Myocyte (in vitro differentiated cells): ENCODE results near the gene NLRP7. TPM values are rescaled to one million over a fixed set of nuclear protein-coding genes. Genes with fewer than 3 reads are reported as not detected.
"Not testable (repeated sequence)": the region's sequence is repeated elsewhere in the genome, so short reads cannot be mapped to it uniquely, and the experiment has no call there.

ENCODE experiments used
- DNase-seq: peaks from one replicate; pipeline ENCODE4 v3.0.0-alpha.2; 2012; ENCODE audit warnings: low read depth
- polyA plus RNA-seq: library from polyadenylated mRNA; unstranded; fragments of >200 nt; gene quantifications from one replicate; pipeline ENCODE4 v1.2.1, GENCODE V29; 2012; ENCODE audit warnings: missing spikeins
- total RNA-seq: library from RNA; depleted of rRNA; stranded (reverse); fragments of >200 nt; gene quantifications from 2 replicates; pipeline ENCODE4 v1.2.3, GENCODE V29; 2014

Gene NLRP7
- total RNA-seq: not detected in 2 replicates
- polyA plus RNA-seq: not detected

DNA sequence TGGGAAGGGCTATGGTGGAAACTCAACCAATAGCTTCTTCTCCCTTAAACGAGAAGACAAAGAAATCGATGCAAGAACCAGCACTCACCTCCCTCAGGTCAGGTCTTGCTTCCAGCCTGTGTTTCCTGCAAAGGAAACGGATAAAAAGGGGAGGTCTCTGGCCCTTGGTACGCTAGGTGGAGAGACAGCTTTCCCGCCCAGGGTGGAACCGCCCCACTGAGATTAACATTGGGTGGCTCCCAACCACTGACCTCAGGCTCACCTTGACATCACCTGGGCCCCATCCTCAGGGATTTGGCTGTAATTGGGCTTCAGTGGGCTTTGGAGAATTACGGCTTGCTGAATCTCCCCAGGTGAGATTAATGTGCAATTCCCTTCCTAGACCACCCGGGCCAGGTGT lies at the start of gene NLRP7:
NLRP7 (minus strand) TSS at position 150 of the 400 bp plus-strand sequence.
- no peak for DNase-seq

DNA sequence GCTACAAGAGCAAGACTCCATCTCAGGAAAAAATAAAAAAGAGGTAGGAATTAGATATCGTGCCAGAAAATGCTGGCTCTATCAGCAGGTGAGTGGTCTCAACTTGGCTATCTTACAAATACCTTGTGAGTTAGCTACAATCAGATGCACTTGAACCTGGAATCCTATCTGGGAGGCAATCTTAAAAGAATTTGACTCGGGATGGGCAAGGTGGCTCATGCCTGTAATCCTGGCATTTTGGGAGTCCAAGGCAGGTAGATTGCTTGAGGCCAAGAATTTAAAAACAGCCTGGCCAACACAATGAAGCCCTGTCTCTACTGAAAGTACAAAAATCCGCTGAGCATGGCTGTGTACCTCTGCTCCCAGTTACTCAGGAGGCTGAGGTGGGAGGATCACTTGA lies 48.2 kb upstream of the NLRP7 start:
- no peak for DNase-seq

DNA sequence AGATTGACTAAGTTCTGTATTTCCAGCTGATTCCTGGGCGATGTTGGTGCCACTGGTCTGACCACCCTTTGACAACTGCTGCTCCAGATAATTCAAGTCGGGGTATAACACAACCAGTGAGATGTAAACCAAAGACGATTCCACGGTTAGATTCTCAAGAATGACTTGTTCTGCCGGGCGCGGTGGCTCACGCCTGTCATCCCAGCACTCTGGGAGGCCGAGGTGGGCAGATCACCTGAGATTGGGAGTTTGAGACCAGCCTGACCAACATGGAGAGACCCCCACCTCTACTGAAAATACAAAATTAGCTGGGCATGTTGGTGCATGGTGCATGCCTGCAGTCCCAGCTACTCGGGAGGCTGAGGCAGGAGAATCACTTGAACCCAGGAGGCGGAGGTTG lies 42.2 kb upstream of the NLRP7 start:
- not testable (repeated sequence) for DNase-seq

DNA sequence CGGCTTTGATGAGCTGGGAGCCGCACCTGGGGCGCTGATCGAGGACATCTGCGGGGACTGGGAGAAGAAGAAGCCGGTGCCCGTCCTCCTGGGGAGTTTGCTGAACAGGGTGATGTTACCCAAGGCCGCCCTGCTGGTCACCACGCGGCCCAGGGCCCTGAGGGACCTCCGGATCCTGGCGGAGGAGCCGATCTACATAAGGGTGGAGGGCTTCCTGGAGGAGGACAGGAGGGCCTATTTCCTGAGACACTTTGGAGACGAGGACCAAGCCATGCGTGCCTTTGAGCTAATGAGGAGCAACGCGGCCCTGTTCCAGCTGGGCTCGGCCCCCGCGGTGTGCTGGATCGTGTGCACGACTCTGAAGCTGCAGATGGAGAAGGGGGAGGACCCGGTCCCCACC lies 35.2 kb upstream of the NLRP7 start:
- not testable (repeated sequence) for DNase-seq

DNA sequence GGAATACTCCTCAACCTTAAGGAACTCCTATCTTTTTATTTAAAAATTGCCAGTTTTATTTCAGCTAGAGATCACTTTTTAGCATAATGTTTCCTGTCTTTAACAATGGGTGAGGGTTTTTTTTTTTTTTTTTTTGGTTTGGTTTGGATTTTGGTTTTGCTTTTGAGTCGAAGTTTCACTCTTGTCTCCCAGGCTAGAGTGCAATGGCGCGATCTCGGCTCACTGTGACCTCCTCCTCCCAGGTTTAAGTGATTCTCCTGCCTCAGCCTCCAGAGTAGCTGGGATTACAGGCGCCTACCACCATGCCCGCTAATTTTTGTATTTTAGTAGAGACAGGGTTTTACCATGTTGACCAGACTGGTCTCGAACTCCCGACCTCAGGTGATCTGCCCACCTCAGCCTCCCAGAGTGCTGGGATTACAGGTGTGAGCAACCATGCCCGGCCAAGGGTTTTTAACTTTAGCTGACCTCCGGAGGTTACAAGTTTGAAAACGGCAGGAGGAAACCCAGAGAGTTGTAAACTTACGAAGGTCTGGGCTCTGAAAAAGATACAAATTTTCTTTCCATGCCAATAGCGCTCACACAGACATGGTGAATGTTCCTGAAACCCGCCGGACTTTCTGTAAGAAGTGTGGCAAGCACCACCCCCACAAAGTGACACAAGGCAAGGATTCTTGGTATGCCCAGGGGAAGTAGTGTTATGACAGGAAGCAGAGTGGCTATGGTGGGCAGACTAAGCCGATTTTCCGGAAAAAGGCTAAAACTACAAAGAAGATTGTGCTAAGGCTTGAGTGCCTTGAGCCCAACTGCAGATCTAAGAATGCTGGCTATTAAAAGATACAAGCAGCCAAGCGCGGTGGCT lies 26.1 kb upstream of the NLRP7 start:
- DNase-seq: not testable (repeated sequence)

DNA sequence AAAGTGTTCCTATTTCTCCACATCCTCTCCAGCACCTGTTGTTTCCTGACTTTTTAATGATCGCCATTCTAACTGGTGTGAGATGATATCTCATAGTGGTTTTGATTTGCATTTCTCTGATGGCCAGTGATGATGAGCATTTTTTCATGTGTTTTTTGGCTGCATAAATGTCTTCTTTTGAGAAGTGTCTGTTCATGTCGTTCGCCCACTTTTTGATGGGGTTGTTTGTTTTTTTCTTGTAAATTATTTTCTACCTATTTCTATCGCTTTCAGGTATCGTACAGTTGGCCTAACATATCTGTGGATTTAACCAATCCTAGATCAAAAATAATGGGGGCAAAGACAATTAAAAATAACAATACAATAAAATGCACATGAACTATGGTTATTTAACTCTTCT lies 24.1 kb upstream of the NLRP7 start:
- not testable (repeated sequence) for DNase-seq

DNA sequence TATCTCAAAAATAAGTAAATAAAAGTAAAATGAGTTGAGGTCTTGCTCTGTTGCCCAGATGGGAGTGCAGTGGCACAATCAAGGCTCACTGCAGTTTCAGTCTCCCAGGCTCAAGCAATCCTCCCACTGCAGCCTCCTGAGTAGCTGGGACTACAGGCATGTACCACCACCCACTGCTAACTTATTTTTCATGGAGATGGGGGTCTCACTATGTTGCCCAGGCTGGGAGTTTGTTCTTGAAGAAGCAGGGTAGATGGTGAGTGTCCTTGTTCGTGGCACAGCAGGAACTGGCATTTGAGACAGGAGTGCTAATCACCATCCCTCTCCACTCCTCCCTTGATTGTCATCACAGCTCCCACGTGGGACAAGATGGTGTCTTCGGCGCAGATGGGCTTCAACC lies 22.3 kb upstream of the NLRP7 start:
- no peak for DNase-seq

DNA sequence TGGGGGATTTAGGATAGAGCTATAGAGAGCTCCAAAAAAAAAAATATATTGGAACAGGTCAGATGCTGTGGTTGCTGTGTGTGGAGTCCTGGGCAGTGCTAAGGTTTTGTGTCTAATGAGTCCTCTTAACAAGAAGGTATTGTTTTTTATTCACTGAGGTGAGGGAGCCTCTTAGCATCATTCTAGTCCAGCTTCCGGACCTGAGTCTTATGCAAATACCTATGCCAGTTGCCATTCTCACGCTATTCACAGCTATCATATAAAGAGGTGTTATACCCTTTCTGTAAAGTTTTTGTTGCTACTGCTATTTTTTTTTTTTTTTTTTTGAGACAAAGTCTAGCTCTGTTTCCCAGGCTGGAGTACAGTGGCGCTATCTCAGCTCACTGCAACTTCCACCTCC lies 20.3 kb upstream of the NLRP7 start:
- no peak for DNase-seq

DNA sequence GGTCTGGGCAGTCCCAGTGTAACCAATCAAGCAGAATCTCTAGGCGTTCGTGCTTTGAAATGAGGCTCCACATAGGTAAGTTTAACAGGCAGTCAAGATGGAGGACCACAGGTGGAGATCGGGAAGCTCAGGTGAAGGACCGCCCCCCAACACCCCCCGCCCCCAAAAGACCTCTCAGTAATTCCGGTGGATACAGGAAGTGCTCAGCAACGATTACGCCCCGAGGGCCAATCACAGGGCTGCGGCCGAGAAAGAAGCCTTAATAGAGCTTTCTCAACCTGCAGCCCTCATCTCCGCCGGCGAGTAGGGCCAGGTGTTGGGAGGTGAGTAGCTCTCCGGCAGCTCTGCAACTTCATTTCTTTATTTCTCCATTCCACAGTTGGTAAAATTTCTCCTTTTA lies 17.7 kb upstream of the NLRP7 start:
- DNase-seq: not testable (repeated sequence)

DNA sequence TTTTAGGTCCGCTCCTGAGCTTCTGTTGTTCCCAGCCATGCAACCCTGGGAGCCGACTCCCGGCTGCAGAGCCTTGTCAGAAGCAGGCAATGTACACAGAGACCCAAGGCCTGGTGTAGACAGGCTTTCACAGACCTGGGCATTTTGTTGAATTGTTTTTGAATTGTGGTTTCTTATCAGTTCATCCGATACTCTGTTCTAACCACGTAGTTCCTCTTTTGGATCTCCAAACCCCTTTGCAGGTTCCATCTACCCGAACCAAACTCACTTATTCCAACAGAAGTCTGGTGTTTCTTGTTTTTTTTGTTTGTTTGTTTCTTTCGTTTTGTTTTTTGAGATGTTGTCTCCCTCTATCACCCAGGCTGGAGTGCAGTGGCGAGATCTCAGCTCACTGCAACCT lies 12.5 kb upstream of the NLRP7 start:
- DNase-seq: no peak

DNA sequence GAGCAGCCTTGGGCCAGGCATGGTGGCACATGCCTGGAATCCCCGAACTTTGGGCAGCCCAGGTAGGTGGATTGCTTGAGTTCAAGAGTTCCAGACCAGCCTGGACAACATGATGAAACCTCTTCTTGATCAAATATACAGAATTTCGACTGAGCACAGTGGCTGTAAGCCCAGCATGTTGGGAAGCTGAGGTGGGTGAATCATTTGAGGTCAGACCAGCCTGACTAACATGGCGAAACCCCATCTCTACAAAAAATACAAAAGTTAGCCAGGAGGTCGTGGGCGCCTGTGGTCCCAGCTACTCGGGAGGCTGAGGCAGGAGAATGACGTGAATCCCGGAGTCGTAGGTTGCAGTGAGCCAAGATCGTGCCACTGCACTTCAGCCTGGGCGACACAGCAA lies 8.0 kb upstream of the NLRP7 start:
- no peak for DNase-seq

DNA sequence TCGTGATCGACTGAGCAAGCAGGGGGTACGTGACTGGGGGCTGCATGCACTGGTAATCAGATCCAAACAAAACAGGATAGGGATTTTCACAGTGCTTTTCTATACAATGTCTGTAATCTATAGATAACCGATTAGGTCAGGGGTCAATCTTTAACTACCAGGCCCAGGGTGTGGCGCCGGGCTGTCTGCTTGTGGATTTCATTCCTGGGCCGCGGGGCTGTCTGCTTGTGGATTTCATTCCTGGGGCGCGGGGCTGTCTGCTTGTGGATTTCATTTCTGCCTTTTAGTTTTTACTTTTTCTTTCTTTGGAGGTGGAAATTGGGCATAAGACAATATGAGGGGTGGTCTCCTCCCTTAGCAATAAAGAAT lies 6.0 kb upstream of the NLRP7 start:
- not testable (repeated sequence) for DNase-seq

DNA sequence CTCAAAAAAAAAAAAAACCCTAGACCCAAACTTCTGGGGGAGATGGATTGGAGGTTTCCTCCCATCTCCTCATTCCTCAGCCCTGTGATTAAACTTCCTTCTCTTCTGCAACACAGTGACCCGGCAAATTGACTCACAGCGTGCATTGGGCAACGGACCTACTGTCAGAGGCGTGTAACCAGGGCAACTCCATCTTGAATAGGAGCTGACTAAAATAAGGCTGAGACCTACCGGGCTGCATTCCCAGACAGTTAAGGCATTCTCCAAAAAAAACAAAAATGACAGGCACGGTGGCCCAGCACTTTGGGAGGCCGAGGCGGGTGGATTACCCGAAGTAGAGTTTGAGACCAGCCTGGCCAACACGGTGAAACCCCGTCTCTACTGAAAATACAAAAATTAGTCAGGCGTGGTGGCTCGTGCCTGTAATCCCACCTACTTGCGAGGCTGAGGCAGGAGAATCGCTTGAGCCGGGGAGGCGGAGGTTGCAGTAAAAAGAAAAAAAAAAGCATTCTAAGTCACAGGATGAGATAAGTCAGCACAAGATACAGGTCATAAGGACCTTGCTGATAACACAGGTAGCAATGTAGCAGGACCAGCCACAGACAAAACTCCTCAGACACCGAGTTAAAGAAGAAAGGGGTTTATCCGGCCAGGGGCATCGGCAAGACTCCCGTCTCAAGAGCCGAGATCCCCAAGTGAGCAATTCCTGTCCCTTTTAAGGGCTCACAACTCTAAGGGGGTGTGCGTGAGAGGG lies 5.4 kb upstream of the NLRP7 start:
- no peak for DNase-seq

DNA sequence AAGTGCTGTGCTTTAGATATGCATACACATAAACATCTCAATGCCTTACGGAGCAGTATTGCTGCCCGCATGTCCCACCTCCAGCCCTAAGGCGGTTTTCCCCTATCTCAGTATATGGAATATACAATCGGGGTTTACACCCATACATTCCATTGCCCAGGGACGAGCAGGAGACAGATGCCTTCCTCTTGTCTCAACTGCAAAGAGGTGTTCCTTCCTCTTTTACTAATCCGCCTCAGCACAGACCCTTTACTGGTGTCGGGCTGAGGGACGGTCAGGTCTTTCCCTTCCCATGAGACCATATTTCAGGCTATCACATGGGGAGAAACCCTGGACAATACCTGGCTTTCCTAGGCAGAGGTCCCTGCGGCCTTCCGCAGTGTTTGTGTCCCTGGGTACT lies 3.2 kb upstream of the NLRP7 start:
- not testable (repeated sequence) for DNase-seq

DNA sequence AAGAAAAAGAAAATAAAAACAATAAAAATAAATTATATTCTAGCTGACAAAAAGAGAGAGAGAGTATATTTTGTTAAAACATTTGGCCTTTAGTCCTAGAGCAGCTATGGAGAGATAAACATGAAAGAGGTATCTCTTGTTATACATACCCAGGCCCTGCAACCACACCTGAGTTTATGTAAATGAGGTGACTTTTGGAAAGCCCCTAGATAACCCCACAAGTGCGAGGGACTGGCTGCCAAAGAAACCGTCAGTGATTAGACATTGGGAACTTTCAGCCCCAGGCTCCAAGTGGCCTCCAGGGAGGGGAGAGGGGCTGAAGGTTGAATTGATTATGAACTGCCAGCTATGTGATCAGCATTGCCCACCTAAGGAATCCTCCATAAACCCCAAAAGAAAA lies 2.1 kb upstream of the NLRP7 start:
- no peak for DNase-seq

DNA sequence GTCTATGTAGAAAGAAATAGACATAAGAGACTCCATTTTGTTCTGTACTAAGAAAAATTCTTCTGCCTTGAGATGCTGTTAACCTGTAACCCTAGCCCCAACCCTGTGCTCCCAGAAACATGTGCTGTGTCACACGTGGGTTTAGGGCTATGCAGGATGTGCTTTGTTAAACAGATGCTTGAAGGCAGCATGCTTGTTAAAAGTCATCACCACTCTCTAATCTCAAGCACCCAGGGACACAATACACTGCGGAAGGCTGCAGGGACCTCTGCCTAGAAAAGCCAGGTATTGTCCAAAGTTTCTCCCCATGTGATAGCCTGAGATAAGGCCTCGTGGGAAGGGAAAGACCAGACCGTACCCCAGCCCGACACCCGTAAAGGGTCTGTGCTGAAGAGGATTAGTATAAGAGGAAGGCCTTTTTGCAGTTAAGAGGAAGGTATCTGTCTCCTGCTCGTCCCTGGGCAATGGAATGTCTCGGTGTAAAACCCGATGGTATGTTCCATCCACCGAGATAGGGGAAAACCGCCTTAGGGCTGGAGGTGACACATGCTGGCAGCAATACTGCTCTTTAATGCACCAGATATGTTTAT lies 3.5 kb downstream of the NLRP7 start:
- DNase-seq: not testable (repeated sequence)

DNA sequence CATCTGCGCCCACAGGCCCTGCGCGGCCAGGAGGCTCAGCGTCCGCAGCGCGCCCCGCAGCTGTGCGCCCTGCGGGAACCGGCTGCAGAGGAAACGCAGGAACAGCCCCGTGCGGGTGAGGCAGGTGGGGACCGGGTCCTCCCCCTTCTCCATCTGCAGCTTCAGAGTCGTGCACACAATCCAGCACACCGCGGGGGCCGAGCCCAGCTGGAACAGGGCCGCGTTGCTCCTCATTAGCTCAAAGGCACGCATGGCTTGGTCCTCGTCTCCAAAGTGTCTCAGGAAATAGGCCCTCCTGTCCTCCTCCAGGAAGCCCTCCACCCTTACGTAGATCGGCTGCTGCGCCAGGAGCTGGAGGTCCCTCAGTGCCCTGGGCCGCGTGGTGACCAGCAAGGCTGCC lies 7.8 kb downstream of the NLRP7 start:
- DNase-seq: not testable (repeated sequence)

DNA sequence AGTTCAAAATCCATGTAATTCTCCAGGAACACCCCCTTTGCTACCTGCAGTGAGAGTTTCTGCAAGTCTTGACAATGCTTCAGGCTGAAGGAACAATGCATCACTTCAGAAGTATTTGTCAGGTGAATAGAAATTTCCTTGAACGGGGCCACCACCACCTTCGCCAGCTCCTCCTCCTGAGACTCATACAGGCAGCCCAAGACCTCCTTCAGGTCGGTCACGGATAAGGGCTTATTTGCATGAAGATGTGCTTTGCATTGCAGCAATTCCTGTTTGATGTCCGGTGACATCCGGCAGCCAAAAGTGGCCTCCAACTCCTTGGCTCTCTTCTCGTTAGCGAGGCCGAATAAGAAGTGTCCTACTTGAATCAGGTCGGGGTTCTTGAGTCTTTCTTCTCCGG lies 8.4 kb downstream of the NLRP7 start:
- DNase-seq: no peak

DNA sequence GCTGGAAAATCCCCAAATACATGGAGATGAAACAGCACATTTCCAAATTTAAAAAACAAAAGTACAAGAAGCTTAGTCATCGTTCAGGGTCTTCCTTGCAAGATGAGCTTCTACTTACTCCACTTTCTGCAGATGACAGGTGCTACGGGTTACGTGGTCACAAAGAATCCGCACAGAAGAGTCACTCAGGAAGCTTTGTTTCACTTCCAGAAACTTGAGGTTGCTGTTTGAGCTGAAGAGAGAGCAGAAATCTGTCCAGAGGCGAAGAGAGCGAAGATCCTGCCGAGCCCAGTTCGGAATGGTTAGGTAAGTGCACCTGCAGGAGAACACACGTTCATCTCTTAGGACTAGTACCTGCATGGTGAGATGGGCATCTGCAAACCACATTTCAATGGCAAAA lies 9.4 kb downstream of the NLRP7 start:
- DNase-seq: no peak

DNA sequence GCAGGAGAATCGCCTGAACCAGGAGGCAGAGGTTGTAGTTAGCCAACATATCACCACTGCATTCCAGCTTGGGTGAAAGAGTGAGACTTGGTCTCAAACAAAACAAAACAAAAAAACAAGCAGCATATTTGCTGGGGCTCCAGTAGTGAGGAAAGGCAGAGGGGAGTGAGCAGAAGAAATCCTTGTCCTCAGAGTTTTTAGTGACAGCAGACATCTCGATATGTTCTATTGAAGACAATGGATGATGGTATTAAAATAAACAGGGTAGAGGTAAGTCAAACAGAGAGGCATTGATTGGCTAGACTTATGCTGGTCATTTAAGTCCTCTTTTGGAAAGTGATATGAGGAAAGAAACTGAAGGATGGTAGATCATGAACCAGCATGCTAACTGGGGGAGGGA lies 19.0 kb downstream of the NLRP7 start:
- no peak for DNase-seq

DNA sequence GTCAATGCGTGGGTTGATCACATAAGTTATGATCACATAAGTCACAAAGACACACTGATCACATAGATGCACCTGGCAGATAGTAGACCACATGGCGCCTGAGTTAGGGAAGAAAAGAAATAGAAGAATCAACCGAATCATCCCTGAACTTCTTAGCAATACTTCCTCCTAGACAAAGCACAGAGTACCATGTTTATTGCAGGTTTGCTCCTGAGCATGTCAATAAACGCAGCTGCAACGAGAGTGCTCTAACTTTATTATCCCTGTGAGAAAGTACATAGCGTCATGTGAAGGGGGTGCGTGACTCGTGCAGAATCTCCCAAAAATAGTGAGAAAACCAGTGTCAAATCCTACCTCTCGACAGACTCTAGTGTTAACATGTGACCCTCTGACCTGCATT lies 24.1 kb downstream of the NLRP7 start:
- no peak for DNase-seq

DNA sequence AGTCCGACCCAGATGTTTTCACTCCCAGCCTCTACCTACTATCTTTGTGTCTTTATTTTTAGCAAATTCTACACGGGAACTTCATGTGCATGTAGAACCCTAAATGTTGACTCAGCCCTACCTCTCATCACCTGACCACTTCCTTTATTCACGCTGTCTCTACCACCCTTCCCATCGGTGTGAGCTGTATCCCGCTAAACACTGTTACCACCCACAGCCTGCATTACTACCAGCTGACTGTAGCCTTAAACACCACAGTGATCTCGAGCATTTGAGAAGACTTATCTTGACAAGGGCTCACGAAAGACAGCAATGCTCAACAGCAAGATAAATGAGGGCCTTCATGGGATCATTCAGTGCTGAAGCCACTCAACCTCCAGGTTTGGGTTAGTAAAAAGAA lies 26.2 kb downstream of the NLRP7 start:
- no peak for DNase-seq
